KMS-11 (cell line): ENCODE results near the gene MIB2.
A peak's percentile ranks its signal among the peaks of the same experiment; 100 is the strongest.

Experiments used
- H2AFZ ChIP-seq: fragments of 200-600 bp; sonication (generic); 2 replicates; pipeline ENCODE4 v1.6.1; 2016; ENCODE audit warnings: antibody characterized with exemption, mixed run types, low read depth
- H3K27ac ChIP-seq: fragments of 200-600 bp; sonication (generic); 2 replicates; pipeline ENCODE4 v1.6.1; 2016; ENCODE audit warnings: mild to moderate bottlenecking, mixed run types
- H3K27me3 ChIP-seq: fragments of 200-600 bp; sonication (generic); 2 replicates; pipeline ENCODE4 v1.6.1; 2017; ENCODE audit warnings: mild to moderate bottlenecking, low read depth, mixed run types, moderate library complexity; ENCODE audit not compliant: insufficient read depth
- H3K36me3 ChIP-seq: fragments of 200-600 bp; sonication (generic); 2 replicates; pipeline ENCODE4 v1.6.1; 2017; ENCODE audit warnings: mild to moderate bottlenecking, mixed run types; ENCODE audit not compliant: insufficient read depth
- H3K4me1 ChIP-seq: fragments of 200-600 bp; sonication (generic); 2 replicates; pipeline ENCODE4 v1.6.1; 2016; ENCODE audit warnings: mild to moderate bottlenecking, low read depth, mixed run types; ENCODE audit not compliant: poor library complexity, severe bottlenecking
- H3K4me2 ChIP-seq: fragments of 200-600 bp; sonication (generic); 2 replicates; pipeline ENCODE4 v1.7.0; 2016; ENCODE audit warnings: mild to moderate bottlenecking, mixed run types
- H3K4me3 ChIP-seq: fragments of 200-600 bp; sonication (generic); IDR thresholded peaks from 2 replicates; pipeline ENCODE4 v1.6.1; 2017; ENCODE audit warnings: low read depth, low read length, mixed read lengths; ENCODE audit not compliant: insufficient read depth
- H3K79me2 ChIP-seq: fragments of 200-600 bp; sonication (generic); 2 replicates; pipeline ENCODE4 v1.6.1; 2016; ENCODE audit warnings: low read depth, mixed run types; ENCODE audit not compliant: insufficient read depth
- H3K9ac ChIP-seq: fragments of 200-600 bp; sonication (generic); 2 replicates; pipeline ENCODE4 v1.6.1; 2016; ENCODE audit warnings: mild to moderate bottlenecking, mixed run types
- H4K20me1 ChIP-seq: fragments of 200-600 bp; sonication (generic); 2 replicates; pipeline ENCODE4 v1.6.1; 2016; ENCODE audit warnings: mild to moderate bottlenecking, mixed run types; ENCODE audit not compliant: insufficient read depth
- CTCF ChIP-seq: fragments of 200-600 bp; sonication (generic); conservative IDR thresholded peaks from 2 replicates; pipeline ENCODE4 v1.6.1; 2017; ENCODE audit warnings: low read depth, mild to moderate bottlenecking, antibody characterized with exemption, low read length, moderate library complexity, mixed read lengths

MIB2 gene

DNA sequence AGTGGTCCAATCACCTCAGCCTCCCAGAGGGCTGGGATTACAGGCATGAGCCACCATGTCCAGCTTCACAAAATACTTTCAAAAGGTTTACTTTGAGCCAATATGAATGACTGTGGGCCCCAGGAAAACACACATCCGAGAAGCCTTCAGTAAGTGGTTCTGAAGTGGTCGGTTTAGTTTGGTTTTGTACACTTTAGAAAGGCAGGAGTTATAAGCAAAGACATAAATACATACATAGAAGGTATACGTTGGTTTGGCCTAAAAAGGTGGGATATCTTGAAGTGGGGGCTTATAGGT is 3.2 kb upstream of the MIB2 start:
- Histone ChIP-seq H4K20me1 (no peaks in the 10 kb centered on the region), H3K4me2 (no peak overlapping the region), H3K4me1 (peaks cover 35% of the 10 kb centered on the region), H3K36me3 (no peaks in the 10 kb centered on the region), H3K9ac (no peak overlapping the region), H3K79me2 (no peaks in the 10 kb centered on the region), H3K27ac (no peak overlapping the region), H3K4me3 (no peak overlapping the region), H2AFZ (no peak overlapping the region), H3K27me3 (no peaks in the 10 kb centered on the region)
- TF ChIP-seq CTCF: no peak

GRCh38 chr1:1613509-1614082 is 1.7 kb upstream of the MIB2 start:
- no peak overlapping the region for H3K27ac ChIP-seq
- no peaks in the 10 kb centered on the region for H3K36me3 ChIP-seq
- peak overlapping the region; percentile 99; the same call in 1 of the 2 replicates for H3K4me2 ChIP-seq
- H2AFZ ChIP-seq: no peak overlapping the region
- H3K27me3 ChIP-seq: no peaks in the 10 kb centered on the region
- no peak overlapping the region for H3K9ac ChIP-seq
- peaks cover 38% of the 10 kb centered on the region for H3K4me1 ChIP-seq
- no peak for TF ChIP-seq CTCF
- H3K4me3 ChIP-seq: peak overlapping the region; percentile 18
- H4K20me1 ChIP-seq: no peaks in the 10 kb centered on the region
- H3K79me2 ChIP-seq: no peaks in the 10 kb centered on the region

- no peaks in the 10 kb centered on the region for H4K20me1 ChIP-seq
- no peak for TF ChIP-seq CTCF
- peak overlapping the region; percentile 99 for H3K4me2 ChIP-seq
- peak overlapping the region; percentile 66 for H2AFZ ChIP-seq
- H3K36me3 ChIP-seq: no peaks in the 10 kb centered on the region
- no peaks in the 10 kb centered on the region for H3K27me3 ChIP-seq
- H3K4me3 ChIP-seq: peak overlapping the region; percentile 95
- peak overlapping the region; percentile 96 for H3K27ac ChIP-seq
- peaks cover 35% of the 10 kb centered on the region for H3K4me1 ChIP-seq
- no peaks in the 10 kb centered on the region for H3K79me2 ChIP-seq
- H3K9ac ChIP-seq: peak overlapping the region; percentile 85; the same call in 1 of the 2 replicates
Measured at GRCh38 chr1:1614204-1614953, 921 bp upstream of the MIB2 start.

DNA sequence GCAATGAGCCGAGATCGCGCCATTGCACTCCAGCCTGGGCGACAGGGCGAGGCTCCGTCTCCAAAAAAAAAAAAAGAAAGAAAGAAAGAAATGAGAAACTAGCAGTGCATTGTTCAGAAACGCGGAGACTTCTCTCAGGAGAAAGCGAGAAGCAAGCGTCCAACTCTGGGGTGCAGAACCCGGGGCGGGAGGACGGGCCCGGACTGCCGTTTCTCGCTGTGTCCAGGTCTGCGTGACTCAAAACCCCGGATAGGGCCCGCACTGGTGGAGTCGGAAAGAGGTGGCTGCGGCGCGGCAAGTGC is 395 bp upstream of the MIB2 start:
- H4K20me1 ChIP-seq: no peaks in the 10 kb centered on the region
- peak overlapping the region; percentile 96 for H3K27ac ChIP-seq
- H3K9ac ChIP-seq: peak overlapping the region; percentile 85; the same call in 1 of the 2 replicates
- no peaks in the 10 kb centered on the region for H3K79me2 ChIP-seq
- H2AFZ ChIP-seq: peak overlapping the region; percentile 66
- H3K4me2 ChIP-seq: peak overlapping the region; percentile 99
- H3K4me1 ChIP-seq: peaks cover 30% of the 10 kb centered on the region
- no peaks in the 10 kb centered on the region for H3K27me3 ChIP-seq
- peak overlapping the region; percentile 95 for H3K4me3 ChIP-seq
- no peak for TF ChIP-seq CTCF
- no peaks in the 10 kb centered on the region for H3K36me3 ChIP-seq
